Mucosa of descending colon (tissue), 3 donors: ENCODE data around the gene IGF2BP3. TPM values are rescaled to one million over a fixed set of nuclear protein-coding genes. Genes with fewer than 3 reads are reported as not detected.

Source experiments
- ATAC-seq: fragments of 200-7000 bp; cut with Tn5 transposase; one replicate; pipeline ENCODE4 v1.9.1; 2020; ENCODE audit warnings: mild to moderate bottlenecking, moderate library complexity
- DNase-seq, 3 donors: peaks; one replicate each; pipeline ENCODE4 v3.0.0-alpha.2; 2020
- H3K36me3 ChIP-seq: fragments of 200-600 bp; one replicate; pipeline ENCODE4 v1.8.0; 2021; ENCODE audit warnings: low read depth, mild to moderate bottlenecking
- H3K4me1 ChIP-seq: fragments of 200-600 bp; one replicate; pipeline ENCODE4 v1.8.0; 2021; ENCODE audit warnings: low read depth, mild to moderate bottlenecking
- H3K4me3 ChIP-seq: fragments of 200-600 bp; one replicate; pipeline ENCODE4 v1.8.0; 2021; ENCODE audit warnings: mild to moderate bottlenecking
- H3K9me3 ChIP-seq: fragments of 200-600 bp; one replicate; pipeline ENCODE4 v1.8.0; 2021; ENCODE audit warnings: mild to moderate bottlenecking
- CTCF ChIP-seq: fragments of 200-600 bp; IDR thresholded peaks from one replicate; pipeline ENCODE4 v1.8.0; 2022; ENCODE audit warnings: antibody characterized with exemption, mild to moderate bottlenecking
- intact Hi-C, 2 donors: fragments of 100-400 bp; cut with DNase I in 1 of 2; cut with micrococcal nuclease in 1 of 2; formaldehyde crosslinking; loops; one replicate each; pipeline versions ENCODE4 v1.11.0 to v1.11.1; 2022; cut with DNase I, micrococcal nuclease
- total RNA-seq, 3 donors: library from RNA; stranded (reverse); fragmentation: NEBNext Ultra II Directional in 2 of 3; extraction: Animal tissue kit (Norgen Biotek cat#: 25700) in 2 of 3; gene quantifications; one replicate each; pipeline versions ENCODE4 v1.2.1 to v1.2.4, GENCODE V29; 2021 to 2023
- donor health status: DM: no; HTN: no; CAD: no; lungs with moderate emphysema.
- donor health status: DM: no; HTN: no; CAD: no.
- donor health status: DM: no; HTN: yes; CAD: no.

IGF2BP3 gene
- total RNA-seq, 3 donors from 2014 or later, result 0.79 TPM; not detected in 2

- TF ChIP-seq CTCF, result no peak
- Histone ChIP-seq H3K4me1 (peaks cover under 1% of the 10 kb centered on the region), H3K4me3 (no peak overlapping the region), H3K9me3 (no peaks in the 10 kb centered on the region), H3K36me3 (no peaks in the 10 kb centered on the region)
- intact Hi-C loops, result no loop called here
- no peak for ATAC-seq
- no peak for DNase-seq
Observed at GRCh38 chr7:23268167-23268566, 202.1 kb downstream of the IGF2BP3 start.

- TF ChIP-seq CTCF, result no peak
Observed at GRCh38 chr7:23267357-23267756, 202.9 kb downstream of the IGF2BP3 start.

GRCh38 chr7:23266918-23267317 is 203.4 kb downstream of the IGF2BP3 start:
- H3K4me1 ChIP-seq, result peaks cover 2% of the 10 kb centered on the region
- H3K9me3 ChIP-seq, result no peaks in the 10 kb centered on the region
- H3K36me3 ChIP-seq, result no peaks in the 10 kb centered on the region
- intact Hi-C loops, result no loop called here
- no peak for DNase-seq
- no peak overlapping the region for H3K4me3 ChIP-seq
- TF ChIP-seq CTCF, result no peak
- ATAC-seq, result no peak

More at GRCh38 chr7:23267357-23267756, 202.9 kb downstream of the IGF2BP3 start:
- Histone ChIP-seq H3K4me1 (no peaks in the 10 kb centered on the region), H3K4me3 (no peak overlapping the region), H3K36me3 (no peaks in the 10 kb centered on the region), H3K9me3 (no peaks in the 10 kb centered on the region)
- ATAC-seq (no peak), DNase-seq (no peak)
- intact Hi-C loops, result no loop called here

GRCh38 chr7:23264916-23265458 is 205.3 kb downstream of the IGF2BP3 start:
- ATAC-seq, result no peak
- peaks cover 4% of the 10 kb centered on the region for H3K4me1 ChIP-seq
- intact Hi-C loops, result no loop called here
- H3K4me3 ChIP-seq, result no peak overlapping the region
- DNase-seq, result no peak
- H3K9me3 ChIP-seq, result no peaks in the 10 kb centered on the region
- TF ChIP-seq CTCF, result no peak
- no peaks in the 10 kb centered on the region for H3K36me3 ChIP-seq

GRCh38 chr7:23261843-23262452 is 208.3 kb downstream of the IGF2BP3 start:
- ATAC-seq (peak; percentile 76), DNase-seq (peak in 2 of 3 donors; percentile 34 to 52)
- Histone ChIP-seq H3K4me3 (no peak overlapping the region), H3K9me3 (no peaks in the 10 kb centered on the region), H3K4me1 (peaks cover 4% of the 10 kb centered on the region), H3K36me3 (no peaks in the 10 kb centered on the region)
- TF ChIP-seq CTCF, result peak; percentile 63
- intact Hi-C loops, result no loop called here
